ENCODE results near the gene PSAPL1. TPM values are rescaled to one million over a fixed set of nuclear protein-coding genes. Genes with fewer than 3 reads are reported as not detected.

PSAPL1 gene
- total RNA-seq, 1 donor from 2014 or later: not detected

DNA sequence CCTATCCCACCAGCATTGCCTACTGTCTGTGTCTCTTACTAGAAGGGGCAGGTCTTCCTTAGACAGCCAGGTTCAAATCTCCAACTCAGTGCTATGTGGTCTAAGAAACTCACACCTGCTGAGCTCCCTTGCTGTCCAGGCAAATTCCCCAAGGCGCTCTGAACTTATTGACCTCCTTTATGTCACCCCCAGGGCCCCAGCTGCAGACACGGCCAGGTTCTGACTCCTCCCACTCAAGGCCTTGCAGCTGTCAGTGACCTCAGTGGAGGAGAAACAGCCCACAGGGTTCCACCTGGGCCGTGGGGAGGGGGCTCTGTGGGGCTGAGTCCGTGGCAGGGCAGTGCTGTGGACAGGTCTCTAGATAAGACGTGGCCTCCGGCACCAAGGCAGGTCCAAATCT is 42.1 kb upstream of the PSAPL1 start:
- no peak for DNase-seq (ENCODE audit: low spot score)
- H3K27ac Mint-ChIP-seq (ENCODE audit: unreplicated experiment): no peak overlapping the region
- H3K4me1 Mint-ChIP-seq (ENCODE audit: low read depth): no peaks in the 10 kb centered on the region
- no peak overlapping the region for H3K4me3 Mint-ChIP-seq (ENCODE audit: unreplicated experiment)
- H3K36me3 Mint-ChIP-seq (ENCODE audit: low read depth): no peaks in the 10 kb centered on the region
- TF ChIP-seq CTCF (IDR thresholded peaks at IDR 0.05): no peak
- H3K9me3 Mint-ChIP-seq (ENCODE audit: low read depth): no peaks in the 10 kb centered on the region
- peaks cover 37% of the 10 kb centered on the region for H3K27me3 Mint-ChIP-seq (ENCODE audit: low read depth)

- DNase-seq (ENCODE audit: low spot score): no peak
- Mint-ChIP-seq H3K27ac (ENCODE audit: unreplicated experiment) (no peak overlapping the region), H3K36me3 (ENCODE audit: low read depth) (no peaks in the 10 kb centered on the region), H3K4me1 (ENCODE audit: low read depth) (no peaks in the 10 kb centered on the region), H3K27me3 (ENCODE audit: low read depth) (peaks cover 45% of the 10 kb centered on the region), H3K9me3 (ENCODE audit: low read depth) (no peaks in the 10 kb centered on the region), H3K4me3 (ENCODE audit: unreplicated experiment) (no peak overlapping the region)
- TF ChIP-seq CTCF (IDR thresholded peaks at IDR 0.05): no peak
Measured at GRCh38 chr4:7475207-7475606, 40.5 kb upstream of the PSAPL1 start.

- H3K27ac Mint-ChIP-seq (ENCODE audit: unreplicated experiment): no peak overlapping the region
- no peak for DNase-seq (ENCODE audit: low spot score)
- H3K27me3 Mint-ChIP-seq (ENCODE audit: low read depth): peaks cover 43% of the 10 kb centered on the region
- no peaks in the 10 kb centered on the region for H3K36me3 Mint-ChIP-seq (ENCODE audit: low read depth)
- no peaks in the 10 kb centered on the region for H3K4me1 Mint-ChIP-seq (ENCODE audit: low read depth)
- no peak overlapping the region for H3K4me3 Mint-ChIP-seq (ENCODE audit: unreplicated experiment)
- no peaks in the 10 kb centered on the region for H3K9me3 Mint-ChIP-seq (ENCODE audit: low read depth)
- TF ChIP-seq CTCF (IDR thresholded peaks at IDR 0.05): no peak
Measured at GRCh38 chr4:7474320-7474719, 39.6 kb upstream of the PSAPL1 start.

DNA sequence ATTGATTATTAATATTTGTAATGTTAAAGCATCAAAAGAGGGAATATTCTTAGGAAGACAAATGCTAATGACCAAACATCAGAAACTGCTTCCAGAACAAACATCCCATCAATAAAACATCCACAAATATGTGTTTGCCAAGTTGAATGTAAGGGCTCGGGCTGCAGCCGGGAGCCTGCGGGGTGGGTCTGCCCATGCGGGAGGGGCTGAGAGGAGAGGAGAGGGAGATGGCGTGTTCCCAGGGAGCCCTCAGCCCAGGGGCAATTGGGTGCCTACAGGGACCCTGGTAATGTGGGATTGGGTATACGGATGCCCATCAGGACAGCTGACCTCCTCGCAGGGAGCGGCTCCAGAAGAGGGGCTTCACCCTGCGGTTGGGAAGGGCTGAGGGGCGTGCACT is 38.4 kb upstream of the PSAPL1 start:
- no peak overlapping the region for H3K27ac Mint-ChIP-seq (ENCODE audit: unreplicated experiment)
- TF ChIP-seq CTCF (IDR thresholded peaks at IDR 0.05): no peak
- H3K36me3 Mint-ChIP-seq (ENCODE audit: low read depth): no peaks in the 10 kb centered on the region
- H3K27me3 Mint-ChIP-seq (ENCODE audit: low read depth): peaks cover 47% of the 10 kb centered on the region
- no peak for DNase-seq (ENCODE audit: low spot score)
- H3K4me1 Mint-ChIP-seq (ENCODE audit: low read depth): no peaks in the 10 kb centered on the region
- no peak overlapping the region for H3K4me3 Mint-ChIP-seq (ENCODE audit: unreplicated experiment)
- no peaks in the 10 kb centered on the region for H3K9me3 Mint-ChIP-seq (ENCODE audit: low read depth)

- DNase-seq (ENCODE audit: low spot score): no peak
- H3K4me3 Mint-ChIP-seq (ENCODE audit: unreplicated experiment): no peak overlapping the region
- peak; percentile 22 for TF ChIP-seq CTCF (IDR thresholded peaks at IDR 0.05)
- H3K4me1 Mint-ChIP-seq (ENCODE audit: low read depth): no peaks in the 10 kb centered on the region
- no peak overlapping the region for H3K27ac Mint-ChIP-seq (ENCODE audit: unreplicated experiment)
- no peaks in the 10 kb centered on the region for H3K9me3 Mint-ChIP-seq (ENCODE audit: low read depth)
- no peaks in the 10 kb centered on the region for H3K36me3 Mint-ChIP-seq (ENCODE audit: low read depth)
- peaks cover 51% of the 10 kb centered on the region for H3K27me3 Mint-ChIP-seq (ENCODE audit: low read depth)
Measured at GRCh38 chr4:7472442-7473013, 37.8 kb upstream of the PSAPL1 start.
